Measurements from ENCODE around the gene ORMDL3. TPM values are rescaled to one million over a fixed set of nuclear protein-coding genes. Genes with fewer than 3 reads are reported as not detected.

ORMDL3 gene
- polyA plus RNA-seq, 3 donors: 60.2 to 215 (median 188) TPM

GRCh38 chr17:39928858-39929645, 1.7 kb upstream of the ORMDL3 start:
- no peak overlapping the region for H3K27ac ChIP-seq (ENCODE audit: low read depth, low read length)
- 45 to 62% (median 60%) methylated on average over 8 of the region's 8 CpGs for WGBS, 3 donors

GRCh38 chr17:39927929-39928857, 792 bp upstream of the ORMDL3 start:
- H3K27ac ChIP-seq (ENCODE audit: low read depth, low read length): peak overlapping the region; percentile 71
- 21 to 32% (median 31%) methylated on average over 17 of the region's 17 CpGs for WGBS, 3 donors

GRCh38 chr17:39926588-39927100, 757 bp downstream of the ORMDL3 start:
- no peak overlapping the region for H3K27ac ChIP-seq (ENCODE audit: low read depth, low read length)
- WGBS, 3 donors: 0 to 3% (median 2%) methylated on average over 15 of the region's 15 CpGs

GRCh38 chr17:39926135-39926587, 1.2 kb downstream of the ORMDL3 start:
- WGBS, 3 donors: 23 to 42% (median 31%) methylated on average over 4 of the region's 4 CpGs
- no peak overlapping the region for H3K27ac ChIP-seq (ENCODE audit: low read depth, low read length)

GRCh38 chr17:39925282-39926134, 1.9 kb downstream of the ORMDL3 start:
- no peak overlapping the region for H3K27ac ChIP-seq (ENCODE audit: low read depth, low read length)
- 47 to 79% (median 78%) methylated on average over 11 of the region's 11 CpGs for WGBS, 3 donors

- 52 to 67% (median 64%) methylated on average over 3 of the region's 3 CpGs for WGBS, 3 donors
- no peak overlapping the region for H3K27ac ChIP-seq (ENCODE audit: low read depth, low read length)
These were observed 2.7 kb downstream of the ORMDL3 start for GRCh38 chr17:39924691-39925055.

GRCh38 chr17:39923836-39924690, 3.3 kb downstream of the ORMDL3 start:
- no peak overlapping the region for H3K27ac ChIP-seq (ENCODE audit: low read depth, low read length)

GRCh38 chr17:39923230-39923629, 4.2 kb downstream of the ORMDL3 start:
- 85 to 94% (median 87%) methylated on average over 6 of the region's 6 CpGs for WGBS, 3 donors
- no peak overlapping the region for H3K27ac ChIP-seq (ENCODE audit: low read depth, low read length)

More at GRCh38 chr17:39923836-39924690, 3.3 kb downstream of the ORMDL3 start:
- WGBS, 3 donors: 59 to 76% (median 67%) methylated on average over 17 of the region's 17 CpGs

- WGBS, 3 donors: 75 to 91% (median 85%) methylated on average over 6 of the region's 6 CpGs
- no peak overlapping the region for H3K27ac ChIP-seq (ENCODE audit: low read depth, low read length)
These were observed 5.4 kb downstream of the ORMDL3 start for GRCh38 chr17:39922006-39922405.

GRCh38 chr17:39921323-39921722, 6.1 kb downstream of the ORMDL3 start:
- no peak overlapping the region for H3K27ac ChIP-seq (ENCODE audit: low read depth, low read length)
- WGBS, 3 donors: 48 to 89% (median 52%) methylated on average over 5 of the region's 5 CpGs

GRCh38 chr17:39920218-39921210, 6.9 kb downstream of the ORMDL3 start:
- 61 to 72% (median 65%) methylated on average over 19 of the region's 19 CpGs for WGBS, 3 donors
- H3K27ac ChIP-seq (ENCODE audit: low read depth, low read length): no peak overlapping the region

GRCh38 chr17:39919087-39919683, 8.2 kb downstream of the ORMDL3 start:
- WGBS, 3 donors: 94 to 96% (median 95%) methylated on average over 9 of the region's 9 CpGs

GRCh38 chr17:39916918-39917317, 10.5 kb downstream of the ORMDL3 start:
- no peak overlapping the region for H3K27ac ChIP-seq (ENCODE audit: low read depth, low read length)
- 82 to 91% (median 87%) methylated on average over 7 of the region's 7 CpGs for WGBS, 3 donors

More at GRCh38 chr17:39919087-39919683, 8.2 kb downstream of the ORMDL3 start:
- no peak overlapping the region for H3K27ac ChIP-seq (ENCODE audit: low read depth, low read length)

GRCh38 chr17:39915559-39915958, 11.8 kb downstream of the ORMDL3 start:
- WGBS, 3 donors: 66 to 83% (median 83%) methylated on average over 4 of the region's 4 CpGs

GRCh38 chr17:39913989-39914388, 13.4 kb downstream of the ORMDL3 start:
- WGBS, 3 donors: 77 to 88% (median 88%) methylated on average over 3 of the region's 3 CpGs
- H3K27ac ChIP-seq (ENCODE audit: low read depth, low read length): no peak overlapping the region

More at GRCh38 chr17:39915559-39915958, 11.8 kb downstream of the ORMDL3 start:
- no peak overlapping the region for H3K27ac ChIP-seq (ENCODE audit: low read depth, low read length)

Data from adipose tissue (tissue), 3 donors.